GM19438 (cell line): Measurements from ENCODE around the gene PPFIBP2.
A peak's percentile ranks its signal among the peaks of the same experiment; 100 is the strongest.
"Not testable (repeated sequence)": the region's sequence is repeated elsewhere in the genome, so short reads cannot be mapped to it uniquely, and the experiment has no call there.

Source experiments
- ATAC-seq: cut with Tn5 transposase; IDR thresholded peaks from one replicate; pipeline ENCODE4 v1.9.1; 2021; ENCODE audit warnings: low read depth; ENCODE audit not compliant: unreplicated experiment

Gene PPFIBP2

GRCh38 chr11:7654195-7654705, 140.5 kb downstream of the PPFIBP2 start:
- ATAC-seq, result no peak

GRCh38 chr11:7655253-7656217, 141.7 kb downstream of the PPFIBP2 start:
- ATAC-seq, result no peak

GRCh38 chr11:7656704-7657103, 142.9 kb downstream of the PPFIBP2 start:
- ATAC-seq, result no peak

- no peak for ATAC-seq
These were observed 143.7 kb downstream of the PPFIBP2 start for GRCh38 chr11:7657306-7658025.

- ATAC-seq, result not testable (repeated sequence)
These were observed 149.7 kb downstream of the PPFIBP2 start for GRCh38 chr11:7663531-7663930.

GRCh38 chr11:7664867-7665266, 151.1 kb downstream of the PPFIBP2 start:
- no peak for ATAC-seq

GRCh38 chr11:7665473-7666291, 151.9 kb downstream of the PPFIBP2 start:
- ATAC-seq, result peak; percentile 99

GRCh38 chr11:7666292-7666866, 152.6 kb downstream of the PPFIBP2 start:
- no peak for ATAC-seq

GRCh38 chr11:7667460-7667859, 153.7 kb downstream of the PPFIBP2 start:
- ATAC-seq, result no peak

- ATAC-seq, result no peak
These were observed 154.7 kb downstream of the PPFIBP2 start for GRCh38 chr11:7668464-7668863.

- ATAC-seq, result no peak
These were observed 155.1 kb downstream of the PPFIBP2 start for GRCh38 chr11:7668911-7669310.

GRCh38 chr11:7670641-7671040, 156.8 kb downstream of the PPFIBP2 start:
- no peak for ATAC-seq

- ATAC-seq, result no peak
These were observed 157.8 kb downstream of the PPFIBP2 start for GRCh38 chr11:7671347-7672215.

- ATAC-seq, result no peak
These were observed 158.6 kb downstream of the PPFIBP2 start for GRCh38 chr11:7672276-7672959.

- peak; percentile 68 for ATAC-seq
These were observed 159.3 kb downstream of the PPFIBP2 start, which contains the start of gene CYB5R2 for GRCh38 chr11:7672960-7673723. Gene CYB5R2 (minus strand): TSS chr11:7673500. CDS start chr11:7672825, 675 bp downstream.

GRCh38 chr11:7673724-7674434, 160.1 kb downstream of the PPFIBP2 start:
- no peak for ATAC-seq

- no peak for ATAC-seq
These were observed 161.8 kb downstream of the PPFIBP2 start for GRCh38 chr11:7675631-7676030.
